GM23338 (cell line): ENCODE measurements around the gene C6orf15. TPM values are rescaled to one million over a fixed set of nuclear protein-coding genes. Genes with fewer than 3 reads are reported as not detected.

Experiments used
- ATAC-seq: fragments of 200-7000 bp; cut with Tn5 transposase; 3 replicates; pipeline ENCODE4 v1.9.1; 2020
- DNase-seq: peaks from one replicate; pipeline ENCODE4 v3.0.0-alpha.2; 2015; ENCODE audit warnings: low spot score
- H2AFZ ChIP-seq: fragments of 200-600 bp; sonication (generic); 2 replicates; pipeline ENCODE4 v1.8.0; 2016; ENCODE audit warnings: antibody characterized with exemption, mild to moderate bottlenecking, moderate library complexity
- H3F3A ChIP-seq: fragments of 200-600 bp; sonication (generic); replicated peaks from 2 replicates; pipeline ENCODE4 v1.8.0; 2017; ENCODE audit warnings: antibody characterized with exemption, mixed run types, low read depth
- H3K27ac ChIP-seq: fragments of 200-600 bp; sonication (generic); 2 replicates; pipeline ENCODE4 v1.6.1; 2016; ENCODE audit warnings: low read depth
- H3K27me3 ChIP-seq: fragments of 200-600 bp; sonication (generic); 2 replicates; pipeline ENCODE4 v1.8.0; 2016; ENCODE audit warnings: mild to moderate bottlenecking, mixed run types, moderate library complexity; ENCODE audit not compliant: insufficient read depth
- H3K36me3 ChIP-seq: fragments of 200-600 bp; sonication (generic); 2 replicates; pipeline ENCODE4 v1.8.0; 2016; ENCODE audit warnings: mild to moderate bottlenecking; ENCODE audit not compliant: insufficient read depth
- H3K4me1 ChIP-seq: fragments of 200-600 bp; sonication (generic); 2 replicates; pipeline ENCODE4 v1.8.0; 2016; ENCODE audit warnings: mild to moderate bottlenecking, moderate library complexity; ENCODE audit not compliant: insufficient read depth
- H3K4me2 ChIP-seq: fragments of 200-600 bp; sonication (generic); 2 replicates; pipeline ENCODE4 v1.7.1; 2017; ENCODE audit warnings: mixed run types
- H3K4me3 ChIP-seq: fragments of 200-600 bp; sonication (generic); 2 replicates; pipeline ENCODE4 v1.6.1; 2016; ENCODE audit warnings: mixed run types
- H3K79me2 ChIP-seq: fragments of 200-600 bp; sonication (generic); replicated peaks from 2 replicates; pipeline ENCODE4 v1.8.0; 2017; ENCODE audit warnings: mild to moderate bottlenecking; ENCODE audit not compliant: insufficient read depth
- H3K9me2 ChIP-seq: fragments of 200-600 bp; sonication (generic); 2 replicates; pipeline ENCODE4 v1.8.0; 2017; ENCODE audit not compliant: insufficient read depth
- H4K20me1 ChIP-seq: fragments of 200-600 bp; sonication (generic); replicated peaks from 2 replicates; pipeline ENCODE4 v1.8.0; 2017; ENCODE audit warnings: mild to moderate bottlenecking; ENCODE audit not compliant: insufficient read depth
- H3K27ac Mint-ChIP-seq: 2 replicates; pipeline ENCODE4 v1.8.0; 2020; ENCODE audit warnings: inconsistent platforms, mild to moderate bottlenecking, moderate library complexity, mixed read lengths
- H3K27me3 Mint-ChIP-seq: 3 replicates; pipeline ENCODE4 v1.8.0; 2022; ENCODE audit warnings: low read depth, mild to moderate bottlenecking, moderate library complexity, mixed read lengths, inconsistent platforms; ENCODE audit not compliant: insufficient read depth, poor library complexity
- H3K36me3 Mint-ChIP-seq: 3 replicates; pipeline ENCODE4 v1.8.0; 2021; ENCODE audit warnings: low read depth, mild to moderate bottlenecking, inconsistent platforms, moderate library complexity, mixed read lengths
- H3K4me1 Mint-ChIP-seq: 3 replicates; pipeline ENCODE4 v1.8.0; 2020; ENCODE audit warnings: mild to moderate bottlenecking, inconsistent platforms, mixed read lengths
- H3K4me3 Mint-ChIP-seq: 3 replicates; pipeline ENCODE4 v1.8.0; 2021; ENCODE audit warnings: moderate library complexity, mild to moderate bottlenecking, inconsistent platforms, mixed read lengths
- H3K9me3 Mint-ChIP-seq: 3 replicates; pipeline ENCODE4 v1.8.0; 2020; ENCODE audit warnings: moderate library complexity, mild to moderate bottlenecking, inconsistent platforms, mixed read lengths
- CREB1 ChIP-seq: fragments of 250-450 bp; sonication (Bioruptor Pico); IDR thresholded peaks from 2 replicates; pipeline ENCODE4 v1.5.0; 2020; ENCODE audit warnings: low read depth, mild to moderate bottlenecking, moderate library complexity
- EZH2 ChIP-seq: fragments of 200-600 bp; sonication (generic); IDR thresholded peaks from one replicate; pipeline ENCODE4 v1.8.0; 2017; ENCODE audit warnings: antibody characterized with exemption, mild to moderate bottlenecking, low read depth; ENCODE audit not compliant: unreplicated experiment
- EZH2phosphoT487 ChIP-seq: fragments of 200-600 bp; sonication (generic); IDR thresholded peaks from one replicate; pipeline ENCODE4 v1.8.1; 2018; ENCODE audit warnings: antibody characterized with exemption; ENCODE audit not compliant: unreplicated experiment
- JUNB ChIP-seq: IDR thresholded peaks from one replicate; pipeline ENCODE4 v1.6.1; 2016; ENCODE audit warnings: antibody characterized with exemption; ENCODE audit not compliant: unreplicated experiment
- NANOG ChIP-seq: IDR thresholded peaks from 2 replicates; pipeline ENCODE4 v1.6.1; 2016; ENCODE audit warnings: antibody characterized with exemption, borderline replicate concordance
- POLR2AphosphoS5 ChIP-seq: IDR thresholded peaks from 2 replicates; pipeline ENCODE4 v1.6.1; 2016; ENCODE audit warnings: antibody characterized with exemption, low read depth
- REST ChIP-seq: IDR thresholded peaks from one replicate; pipeline ENCODE4 v1.6.1; 2018; ENCODE audit warnings: antibody characterized with exemption; ENCODE audit not compliant: unreplicated experiment
- STAT1 ChIP-seq: IDR thresholded peaks from one replicate; pipeline ENCODE4 v1.6.1; 2016; ENCODE audit warnings: antibody characterized with exemption; ENCODE audit not compliant: unreplicated experiment
- ZNF114 ChIP-seq: fragments of 250-450 bp; sonication (Bioruptor Pico); IDR thresholded peaks from 2 replicates; pipeline ENCODE4 v1.5.0; 2020; ENCODE audit warnings: mild to moderate bottlenecking, moderate library complexity
- polyA plus RNA-seq: library from polyadenylated mRNA; unstranded; fragments of >200 nt; fragmentation: Nextera tagmentation; extraction: Ambion mirVana; gene quantifications from 2 replicates; pipeline ENCODE4 v1.2.1, GENCODE V29; 2016
- total RNA-seq: library from RNA; depleted of rRNA; stranded (reverse); fragments of >200 nt; shearing (Covaris generic); gene quantifications from 2 replicates; pipeline ENCODE4 v1.2.3, GENCODE V29; 2014

C6orf15 gene
- total and polyA plus RNA-seq, 2 experiments from 2014 or later = not detected

GRCh38 chr6:31157513-31158139 lies 45.3 kb upstream of the C6orf15 start, which contains the start of gene CCHCR1:
CCHCR1 (minus strand) TSS chr6:31157802; CDS start chr6:31157600, 202 bp downstream.
- Histone ChIP-seq H3K27me3 (no peaks in the 10 kb centered on the region), H3F3A (peaks cover 32% of the 10 kb centered on the region), H4K20me1 (peaks cover 5% of the 10 kb centered on the region; the same call in 1 of the 2 replicates), H3K9me2 (no peaks in the 10 kb centered on the region), H3K36me3 (peaks cover 2% of the 10 kb centered on the region; the same call in 1 of the 2 replicates), H3K27ac (peak within 1 kb of the TSS; percentile 79; the same call in 1 of the 2 replicates), H3K79me2 (0 out of 2 replicates have a peak, but pooled peaks cover 16% of the 10 kb centered on the region), H3K4me3 (peak within 1 kb of the TSS; percentile 75), H3K4me1 (peaks cover 33% of the 10 kb centered on the region), H3K4me2 (peak within 1 kb of the TSS; percentile 100), H2AFZ (0 out of 2 replicates have a peak within 1 kb of the TSS, but pooled peaks have one; percentile 4)
- H3K9me3 Mint-ChIP-seq = no peaks in the 10 kb centered on the region
- peak; percentile 31 for DNase-seq
- TF ChIP-seq ZNF114 (CRISPR knock-in tag) (no peak), REST (no peak), NANOG (no peak), EZH2phosphoT487 (no peak), JUNB (no peak), POLR2AphosphoS5 (no peak), STAT1 (no peak), EZH2 (no peak), CREB1 (CRISPR knock-in tag) (no peak)
- peaks cover 17% of the 10 kb centered on the region for H3K27me3 Mint-ChIP-seq
- peak; percentile 14 for ATAC-seq
- H3K4me3 Mint-ChIP-seq = peak within 1 kb of the TSS; percentile 88
- H3K36me3 Mint-ChIP-seq = peaks cover 55% of the 10 kb centered on the region
- peaks cover 34% of the 10 kb centered on the region for H3K4me1 Mint-ChIP-seq
- peak within 1 kb of the TSS; percentile 86 for H3K27ac Mint-ChIP-seq

GRCh38 chr6:31156641-31157040 lies 44.3 kb upstream of the C6orf15 start:
- Histone ChIP-seq H3K36me3 (peaks cover 2% of the 10 kb centered on the region; the same call in 1 of the 2 replicates), H3K4me3 (0 out of 2 replicates have a peak overlapping the region, but pooled peaks have one; percentile 75), H3K27me3 (no peaks in the 10 kb centered on the region), H3K27ac (no peak overlapping the region), H3K4me2 (peak overlapping the region; percentile 77; the same call in 1 of the 2 replicates), H3K4me1 (peaks cover 23% of the 10 kb centered on the region), H3K9me2 (no peaks in the 10 kb centered on the region), H2AFZ (no peak overlapping the region), H4K20me1 (no peaks in the 10 kb centered on the region), H3F3A (peaks cover 22% of the 10 kb centered on the region), H3K79me2 (0 out of 2 replicates have a peak, but pooled peaks cover 9% of the 10 kb centered on the region)
- H3K27ac Mint-ChIP-seq = peak overlapping the region; percentile 67; the same call in 1 of the 2 replicates
- peak overlapping the region; percentile 88 for H3K4me3 Mint-ChIP-seq
- H3K9me3 Mint-ChIP-seq = no peaks in the 10 kb centered on the region
- no peak for TF ChIP-seq EZH2phosphoT487
- ATAC-seq (no peak), DNase-seq (no peak)
- peaks cover 46% of the 10 kb centered on the region for H3K36me3 Mint-ChIP-seq
- peaks cover 25% of the 10 kb centered on the region for H3K4me1 Mint-ChIP-seq
- H3K27me3 Mint-ChIP-seq = peaks cover 15% of the 10 kb centered on the region
